Activated T-cell treated with anti-CD3 and anti-CD28 coated beads for 24 hours (primary cell): ENCODE results near the gene R3HDML.

ENCODE experiments used
- DNase-seq: peaks from one replicate; pipeline ENCODE4 v3.0.0-alpha.2; 2020; ENCODE audit warnings: low read depth

R3HDML gene

GRCh38 chr20:44364068-44364467, 27.2 kb downstream of the R3HDML start:
- DNase-seq: no peak

- no peak for DNase-seq
Measured at GRCh38 chr20:44364780-44365179, 27.9 kb downstream of the R3HDML start.

- DNase-seq: no peak
Measured at GRCh38 chr20:44367746-44368145, 30.9 kb downstream of the R3HDML start.

- no peak for DNase-seq
Measured at GRCh38 chr20:44370639-44371218, 33.9 kb downstream of the R3HDML start.

GRCh38 chr20:44382641-44383040, 45.8 kb downstream of the R3HDML start:
- DNase-seq: no peak

GRCh38 chr20:44384423-44385027, 47.7 kb downstream of the R3HDML start:
- peak; percentile 73 for DNase-seq

- DNase-seq: peak; percentile 56
Measured at GRCh38 chr20:44388466-44389023, 51.7 kb downstream of the R3HDML start.

GRCh38 chr20:44389871-44390270, 53.0 kb downstream of the R3HDML start:
- no peak for DNase-seq

GRCh38 chr20:44390280-44390679, 53.4 kb downstream of the R3HDML start:
- no peak for DNase-seq

- DNase-seq: no peak
Measured at GRCh38 chr20:44392088-44392775, 55.4 kb downstream of the R3HDML start.

GRCh38 chr20:44392776-44393607, 56.1 kb downstream of the R3HDML start:
- DNase-seq: no peak

GRCh38 chr20:44393608-44394451, 57.0 kb downstream of the R3HDML start:
- no peak for DNase-seq

- DNase-seq: no peak
Measured at GRCh38 chr20:44394452-44394701, 57.5 kb downstream of the R3HDML start.

GRCh38 chr20:44394702-44395460, 58.0 kb downstream of the R3HDML start:
- DNase-seq: no peak

- no peak for DNase-seq
Measured at GRCh38 chr20:44395461-44396340, 58.9 kb downstream of the R3HDML start.

GRCh38 chr20:44396369-44397130, 59.7 kb downstream of the R3HDML start:
- DNase-seq: no peak

- DNase-seq: no peak
Measured at GRCh38 chr20:44398335-44398734, 61.5 kb downstream of the R3HDML start.

- DNase-seq: no peak
Measured at GRCh38 chr20:44399446-44399845, 62.6 kb downstream of the R3HDML start.

- DNase-seq: no peak
Measured at GRCh38 chr20:44400671-44400969, 63.8 kb downstream of the R3HDML start.
